Measurements from ENCODE around the gene MPC1.
A peak's percentile ranks its signal among the peaks of the same experiment; 100 is the strongest.
"Not testable (repeated sequence)": the region's sequence is repeated elsewhere in the genome, so short reads cannot be mapped to it uniquely, and the experiment has no call there.

Gene MPC1

DNA sequence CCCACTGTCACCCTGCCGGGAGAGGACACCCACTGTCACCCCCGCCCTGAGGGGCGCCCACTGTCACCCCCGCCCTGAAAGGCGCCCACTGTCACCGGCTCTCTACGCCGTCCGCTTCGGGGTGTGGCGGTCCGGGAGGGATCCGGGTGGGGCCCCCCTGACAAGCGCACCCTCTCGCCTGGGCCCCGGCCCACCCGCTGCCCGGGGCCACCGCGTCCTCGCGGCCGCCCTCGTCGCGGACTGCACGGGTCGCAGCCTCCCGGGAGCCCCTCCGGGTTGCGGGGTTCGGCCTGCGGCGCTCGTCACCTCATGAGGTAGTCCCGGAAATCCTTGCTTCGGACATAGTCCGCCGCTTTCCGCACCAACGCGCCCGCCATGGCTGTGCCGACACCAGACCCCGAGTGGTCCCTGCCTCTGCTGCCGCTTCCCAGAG is 224 bp downstream of the MPC1 start:
- DNase-seq (ENCODE audit: low read depth in 1 of 2, low spot score in 1 of 2): no peak

DNA sequence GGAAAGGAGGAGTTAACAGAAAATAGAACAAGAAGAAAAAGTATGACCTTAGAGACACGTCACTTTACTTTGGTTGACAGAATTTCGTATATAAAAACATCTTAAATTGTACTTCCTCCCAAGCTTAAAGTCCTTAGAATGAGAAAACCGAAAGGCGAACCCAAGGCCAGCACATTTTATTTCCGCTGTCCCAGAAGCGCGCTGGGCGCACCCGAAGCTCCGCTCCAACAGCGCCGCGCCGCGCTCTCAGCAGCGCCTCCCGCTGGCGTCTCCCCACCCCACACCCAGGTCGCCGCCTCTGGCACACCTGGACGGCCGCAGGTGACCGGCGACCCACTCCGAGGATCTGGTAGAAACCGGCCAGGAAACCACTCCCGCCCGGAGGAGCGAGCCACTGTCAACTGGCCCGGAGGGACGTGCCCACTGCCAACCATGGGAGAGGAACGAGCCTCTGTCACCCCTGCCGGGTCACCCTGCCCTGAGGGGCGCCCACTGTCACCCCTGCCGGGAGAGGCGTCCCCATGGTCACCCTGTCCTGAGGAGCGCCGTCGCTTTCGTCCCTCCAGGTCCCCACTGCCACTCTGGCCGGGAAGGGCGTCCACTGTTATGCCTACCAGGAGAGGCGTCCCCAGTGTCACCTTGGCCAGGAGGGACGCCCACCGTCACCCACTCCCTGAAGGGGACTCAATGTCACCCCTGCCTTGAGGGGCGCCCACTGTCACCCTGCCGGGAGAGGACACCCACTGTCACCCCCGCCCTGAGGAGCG is 824 bp downstream of the MPC1 start:
- peak; percentile 35 to 42 for DNase-seq (ENCODE audit: low read depth in 1 of 2, low spot score in 1 of 2)

DNA sequence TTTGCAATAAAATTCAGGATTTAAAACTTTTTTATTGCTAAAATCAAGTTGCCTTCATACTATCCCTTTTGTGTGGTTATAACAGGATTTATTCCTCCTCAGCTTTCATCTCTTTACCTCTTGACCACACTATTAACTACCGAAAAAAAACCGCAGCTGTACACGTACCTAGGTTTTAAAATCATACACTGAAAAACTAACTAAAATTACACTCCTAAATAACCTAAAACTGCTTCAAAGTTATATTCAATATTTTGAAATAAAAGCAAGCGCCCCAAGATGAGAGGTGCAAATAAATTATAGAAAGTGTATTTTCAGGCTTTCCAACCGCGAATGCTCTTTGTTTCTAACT is 1.4 kb downstream of the MPC1 start:
- no peak for DNase-seq (ENCODE audit: low read depth in 1 of 2, low spot score in 1 of 2)

DNA sequence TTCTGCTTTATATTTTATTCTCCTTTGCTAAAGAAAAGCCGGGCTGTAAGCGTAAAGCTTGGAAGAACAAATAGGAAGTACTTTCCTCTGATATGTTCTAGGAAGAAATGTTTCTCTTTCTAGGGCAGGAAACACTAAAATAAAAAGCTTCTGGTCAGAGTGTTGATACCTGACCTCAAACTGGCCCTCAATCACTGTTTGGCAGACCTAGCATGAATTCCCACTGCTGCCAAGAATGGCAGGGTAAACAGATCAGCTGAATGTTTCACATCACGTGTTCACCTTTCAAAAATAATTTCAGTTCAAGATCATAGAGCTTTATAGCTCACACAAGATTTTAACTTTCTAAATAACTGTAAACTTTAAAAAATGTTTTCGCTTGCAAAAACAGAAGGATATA is 2.9 kb downstream of the MPC1 start:
- DNase-seq (ENCODE audit: low read depth in 1 of 2, low spot score in 1 of 2): no peak

DNA sequence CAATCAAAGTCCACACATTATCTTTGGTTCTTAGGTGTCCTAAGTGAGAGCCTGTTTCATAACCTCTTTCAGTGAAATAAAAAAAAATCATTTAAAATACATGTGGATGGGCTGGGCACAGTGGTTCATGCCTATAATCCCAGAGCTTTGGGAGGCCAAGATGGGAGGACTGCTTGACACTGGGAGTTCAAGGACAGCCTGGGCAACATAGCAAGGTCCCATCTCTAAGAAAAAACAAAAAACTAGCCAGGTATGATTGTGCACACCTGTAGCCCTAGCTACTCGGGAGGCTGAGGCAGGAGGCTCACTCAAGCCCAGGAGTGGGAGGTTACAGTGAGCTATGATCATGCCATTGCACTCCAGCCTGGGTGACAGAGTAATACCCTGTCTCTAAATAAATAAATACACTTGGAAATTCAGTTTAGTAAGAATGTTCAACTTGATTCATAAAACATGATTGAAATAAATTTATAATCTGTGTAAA is 3.6 kb downstream of the MPC1 start:
- DNase-seq (ENCODE audit: low read depth in 1 of 2, low spot score in 1 of 2): no peak

DNA sequence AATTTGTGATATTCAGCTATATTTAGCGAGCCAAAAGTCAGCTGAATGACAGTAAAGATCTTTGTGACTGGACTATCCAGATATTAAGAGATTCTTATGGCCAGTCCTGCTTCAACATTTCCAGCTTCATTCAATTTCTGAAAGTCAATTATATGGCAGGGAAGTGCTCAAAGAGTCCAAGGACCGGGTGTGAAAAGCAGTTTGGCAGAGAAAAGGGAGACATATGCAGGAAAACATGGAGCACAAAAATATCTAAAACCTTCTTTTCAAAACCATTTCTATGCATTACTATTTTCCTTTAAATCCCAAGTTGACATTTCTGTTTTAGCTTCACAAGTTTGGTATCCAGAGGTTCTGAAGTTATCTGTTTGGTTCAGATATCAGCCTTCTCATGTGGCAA is 5.0 kb downstream of the MPC1 start:
- DNase-seq (ENCODE audit: low read depth in 1 of 2, low spot score in 1 of 2): no peak

DNA sequence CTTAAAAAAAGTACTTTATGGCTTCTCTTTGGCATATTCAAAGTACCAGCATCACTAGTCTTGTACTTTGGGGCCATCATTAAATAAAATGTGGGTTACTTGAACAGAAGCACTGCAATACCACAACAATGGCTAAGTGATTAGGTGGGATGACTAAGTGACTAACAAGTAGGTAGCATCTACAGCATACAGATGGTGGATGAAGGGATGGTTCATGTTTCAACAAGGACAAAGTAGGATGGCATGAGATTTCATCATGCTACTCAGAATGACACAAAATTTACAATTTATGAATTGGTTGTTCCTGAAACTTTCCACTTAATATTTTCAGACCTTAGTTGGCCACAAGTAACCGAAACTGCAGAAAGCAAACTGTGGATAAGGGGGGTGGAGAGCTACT is 7.7 kb downstream of the MPC1 start:
- no peak for DNase-seq (ENCODE audit: low read depth in 1 of 2, low spot score in 1 of 2)

DNA sequence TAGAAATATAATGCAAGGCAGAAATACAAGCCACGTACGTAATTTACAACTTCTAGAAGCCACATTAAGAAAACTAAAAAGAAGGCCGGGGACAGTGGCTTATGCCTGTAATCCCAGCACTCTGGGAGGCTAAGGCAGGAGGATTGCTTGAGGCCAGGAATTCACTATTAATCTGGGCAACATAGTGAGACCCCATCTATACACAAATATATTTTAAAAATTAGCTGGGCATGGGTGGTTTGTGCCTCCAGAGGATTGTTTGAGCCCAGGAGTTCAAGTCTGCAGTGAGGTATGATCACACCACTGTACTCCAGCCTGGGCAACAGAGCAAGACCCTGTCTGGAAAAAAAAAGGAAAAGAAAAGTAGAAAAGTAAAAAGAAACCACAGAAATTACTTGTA is 12.3 kb downstream of the MPC1 start:
- no peak for DNase-seq (ENCODE audit: low read depth in 1 of 2, low spot score in 1 of 2)

DNA sequence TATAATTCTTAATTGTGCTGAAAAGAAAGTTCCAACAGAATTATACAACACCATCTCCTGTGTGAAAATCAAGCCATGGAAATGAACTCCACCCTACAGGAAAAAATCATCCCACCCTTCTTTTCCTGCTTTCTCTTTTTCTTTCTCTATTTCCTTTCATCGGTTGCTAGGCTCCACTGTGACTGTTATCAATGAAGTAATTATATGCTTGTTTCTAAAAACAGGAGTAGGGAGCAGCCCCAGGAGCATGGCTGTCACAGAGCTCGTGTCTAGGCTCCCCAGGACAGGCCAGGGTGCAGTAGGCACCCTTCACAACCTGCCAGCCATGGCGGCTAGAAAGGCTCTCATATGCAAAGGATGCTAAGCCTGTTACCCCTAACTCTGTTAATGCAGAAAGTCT is 13.0 kb downstream of the MPC1 start:
- DNase-seq (ENCODE audit: low read depth in 1 of 2, low spot score in 1 of 2): no peak

DNA sequence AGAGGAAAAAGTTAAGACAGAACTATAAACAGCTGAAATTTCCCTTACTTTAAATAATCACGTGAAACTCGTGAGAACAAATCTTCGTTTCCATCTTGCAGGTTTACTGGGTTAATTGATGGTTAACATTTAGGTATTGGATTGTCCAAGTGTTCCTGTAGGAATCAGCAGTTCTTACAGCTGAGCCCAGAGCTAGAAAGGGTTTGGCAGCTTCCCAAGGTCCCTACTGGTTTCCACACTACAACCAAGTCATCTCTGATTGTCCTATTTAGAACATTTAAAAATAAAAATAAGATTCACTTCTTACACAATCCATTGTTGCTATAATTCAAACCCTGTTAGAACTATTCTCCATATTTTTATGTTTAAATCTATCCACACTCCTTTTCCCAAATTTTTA is 15.8 kb downstream of the MPC1 start:
- no peak for DNase-seq (ENCODE audit: low read depth in 1 of 2, low spot score in 1 of 2)

DNA sequence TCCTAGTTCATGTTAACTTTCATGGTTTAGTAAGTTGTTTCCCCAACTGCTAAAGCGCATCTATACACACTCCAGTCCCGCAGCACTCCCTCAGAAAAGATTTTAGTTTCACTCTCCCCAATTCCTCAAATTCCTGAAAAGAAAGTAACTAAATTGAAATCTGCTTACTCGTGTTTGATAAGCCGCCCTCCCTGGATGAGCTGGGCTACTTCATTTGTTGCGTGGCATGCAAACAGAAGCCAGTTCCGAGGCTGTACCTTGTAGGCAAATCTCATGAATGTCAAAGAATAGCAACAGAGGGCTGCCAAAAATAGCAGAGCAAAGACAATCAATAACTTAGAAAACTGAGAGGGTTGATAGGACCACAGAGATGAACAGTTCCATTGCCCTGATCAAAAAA is 16.9 kb downstream of the MPC1 start:
- DNase-seq (ENCODE audit: low read depth in 1 of 2, low spot score in 1 of 2): no peak

DNA sequence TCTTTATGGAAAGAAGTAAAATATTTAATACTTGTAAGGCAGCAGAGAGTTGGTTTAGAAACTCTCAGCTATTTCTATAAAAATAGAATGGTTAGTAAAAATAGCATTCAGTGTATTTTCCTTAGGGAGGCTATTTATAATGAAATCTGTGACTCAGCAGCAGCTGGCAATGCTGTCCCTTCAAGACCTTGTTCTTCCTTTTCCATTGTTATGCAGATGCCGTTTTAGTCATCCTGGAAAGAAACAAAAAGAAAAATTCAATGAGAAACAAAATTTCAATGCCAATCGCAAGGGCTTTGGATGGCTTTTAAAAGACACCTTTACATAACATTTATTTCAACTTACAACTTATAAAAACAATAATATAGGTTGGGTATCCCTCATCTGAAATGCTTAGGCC is 17.5 kb downstream of the MPC1 start:
- DNase-seq (ENCODE audit: low read depth in 1 of 2, low spot score in 1 of 2): no peak

DNA sequence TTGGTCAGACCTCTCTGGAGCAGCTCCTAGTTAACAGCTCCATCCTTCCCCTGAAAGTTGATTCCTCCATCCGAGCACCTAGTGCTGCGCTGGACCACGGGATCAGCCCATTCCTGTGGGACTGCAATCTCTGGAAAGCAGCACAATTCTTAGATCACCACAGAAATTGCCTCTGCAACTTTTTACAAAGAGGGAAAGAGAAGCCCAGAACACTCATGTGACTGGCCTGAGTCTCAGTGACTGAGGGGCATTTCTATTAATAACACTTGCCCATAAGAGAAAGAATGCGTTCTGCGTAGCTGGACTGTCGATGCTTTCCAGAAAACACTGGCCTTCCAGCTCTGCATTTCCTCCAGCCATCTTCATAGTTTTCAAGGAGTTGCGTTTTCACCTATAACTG is 18.3 kb downstream of the MPC1 start:
- no peak for DNase-seq (ENCODE audit: low read depth in 1 of 2, low spot score in 1 of 2)

DNA sequence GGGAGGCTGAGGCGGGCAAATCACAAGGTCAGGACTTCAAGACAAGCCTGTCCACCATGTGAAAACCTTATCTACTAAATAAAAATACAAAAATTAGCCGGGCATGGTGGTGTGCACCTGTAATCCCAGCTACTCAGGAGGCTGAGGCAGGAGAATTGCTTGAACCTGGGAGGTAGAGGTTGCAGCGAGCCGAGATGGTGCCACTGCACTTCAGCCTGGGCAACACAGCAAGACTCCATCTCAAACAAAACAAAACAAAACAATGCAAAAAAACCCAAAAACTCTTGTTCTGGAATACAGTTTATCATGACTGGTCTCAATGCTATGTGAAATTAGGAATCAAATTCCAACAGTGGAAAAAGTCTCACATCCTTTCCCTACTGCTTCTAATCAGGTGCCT is 20.3 kb downstream of the MPC1 start:
- DNase-seq (ENCODE audit: low read depth in 1 of 2, low spot score in 1 of 2): not testable (repeated sequence)

DNA sequence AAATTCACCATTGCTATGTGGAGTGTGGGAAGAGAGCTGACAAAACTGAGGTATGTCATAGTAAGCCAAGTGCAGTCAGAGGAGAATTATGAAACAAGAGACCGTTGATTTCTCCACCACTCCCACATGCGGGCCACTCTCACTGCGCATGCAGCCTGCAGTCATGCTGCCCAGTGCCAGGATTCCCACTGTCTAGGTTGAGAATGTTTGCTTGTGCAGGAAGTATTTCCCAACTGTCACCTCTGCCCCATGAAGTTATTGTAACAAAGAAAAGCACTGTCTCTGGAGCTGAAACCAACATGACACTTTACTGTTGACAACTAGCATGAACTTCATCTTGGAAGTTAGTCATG is 21.7 kb downstream of the MPC1 start:
- DNase-seq (ENCODE audit: low read depth in 1 of 2, low spot score in 1 of 2): no peak

DNA sequence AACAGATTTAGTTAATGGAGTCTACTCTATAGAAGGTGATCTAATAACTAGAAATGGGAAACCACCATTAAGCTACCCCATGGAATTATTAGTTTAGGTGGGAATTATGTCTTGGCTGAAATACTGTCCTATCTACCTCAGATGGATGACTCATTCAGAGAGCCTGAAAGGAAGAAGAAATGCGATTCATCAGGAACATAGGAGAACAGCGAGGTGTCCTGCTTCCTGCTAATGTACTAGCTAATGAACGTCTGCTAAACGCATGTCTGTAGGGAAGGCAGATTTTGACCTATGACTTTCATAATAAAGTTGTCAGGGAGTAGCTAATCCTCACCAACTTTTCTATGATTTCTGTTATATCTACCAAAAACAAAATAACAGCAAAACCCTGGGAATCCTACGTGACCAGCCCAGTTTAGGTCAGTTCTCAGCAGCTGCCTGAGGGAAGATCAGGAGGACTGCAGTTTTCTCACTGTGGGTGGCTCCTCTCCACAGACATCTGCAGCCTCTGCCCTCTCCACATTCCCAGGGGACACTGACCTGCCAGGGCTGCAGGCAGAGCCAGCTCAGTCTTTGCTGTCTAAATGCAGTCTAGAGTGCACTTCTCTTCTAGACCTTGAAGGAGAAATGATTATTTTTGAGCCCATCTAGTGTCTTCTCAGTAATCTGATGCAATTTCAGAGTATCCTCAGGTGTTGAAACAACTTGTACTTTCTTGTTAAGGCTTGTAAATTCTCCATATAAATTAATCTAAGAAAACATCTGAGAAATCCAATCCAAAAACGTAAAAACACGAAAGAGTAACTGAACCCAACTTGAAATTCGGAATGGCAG is 22.3 kb downstream of the MPC1 start:
- no peak for DNase-seq (ENCODE audit: low read depth in 1 of 2, low spot score in 1 of 2)

DNA sequence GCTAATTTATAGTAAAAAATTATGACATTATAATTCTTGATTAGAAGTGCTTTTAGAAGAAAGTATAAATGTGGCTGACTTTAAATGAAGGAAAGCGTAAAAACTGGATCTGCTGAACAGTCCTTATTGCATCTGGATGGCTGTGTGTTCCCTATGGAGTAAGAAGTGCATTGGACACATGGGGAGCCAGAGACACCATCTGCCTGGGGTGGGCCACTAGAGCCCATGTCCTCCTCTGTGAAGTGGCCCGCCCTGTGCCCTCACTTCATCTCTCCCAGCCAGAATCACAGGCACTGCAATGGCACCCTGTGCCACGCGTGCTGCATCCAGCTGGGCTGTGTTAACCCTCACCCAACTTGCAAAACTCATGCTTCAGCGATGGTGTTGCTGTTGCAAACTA is 27.2 kb downstream of the MPC1 start:
- no peak for DNase-seq (ENCODE audit: low read depth in 1 of 2, low spot score in 1 of 2)

DNA sequence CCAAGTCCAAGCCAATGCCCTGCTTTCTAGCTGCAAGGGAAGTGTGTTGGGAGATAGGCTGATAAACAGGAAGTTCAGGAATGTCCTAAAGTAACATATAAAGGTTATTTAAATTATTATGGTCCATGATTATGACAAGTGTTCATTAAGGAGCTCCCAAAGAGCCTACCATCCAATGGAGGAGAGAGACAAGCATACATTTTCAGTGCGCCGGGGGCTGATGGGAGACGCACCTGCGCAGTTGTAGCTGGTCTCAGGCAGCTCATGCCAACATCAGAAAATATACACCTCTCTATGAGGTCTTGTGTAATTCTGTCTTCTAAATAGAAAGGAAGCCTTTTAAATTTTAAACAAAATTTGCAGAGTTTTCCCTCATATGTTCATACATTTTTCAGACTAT is 27.8 kb downstream of the MPC1 start:
- DNase-seq (ENCODE audit: low read depth in 1 of 2, low spot score in 1 of 2): no peak

DNA sequence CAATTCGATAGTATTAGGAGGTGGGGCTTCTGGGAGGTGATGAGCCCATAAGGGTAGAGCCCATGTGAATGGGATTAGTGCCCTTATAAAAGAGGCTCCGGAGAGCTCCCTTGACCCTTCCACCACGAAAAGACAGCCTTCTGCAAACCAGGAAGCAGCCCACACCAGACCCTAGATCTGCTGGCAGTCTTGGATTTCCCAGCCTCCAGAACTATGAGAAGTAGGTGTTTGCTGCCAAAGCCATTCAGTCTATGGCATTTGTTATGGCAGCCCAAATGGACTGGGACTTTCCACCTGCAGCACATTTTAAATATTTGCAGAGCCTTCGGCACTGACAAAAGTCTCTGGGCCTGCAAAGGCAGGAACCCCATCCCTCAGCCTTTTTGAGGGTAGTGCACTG is 28.6 kb downstream of the MPC1 start:
- no peak for DNase-seq (ENCODE audit: low read depth in 1 of 2, low spot score in 1 of 2)

DNA sequence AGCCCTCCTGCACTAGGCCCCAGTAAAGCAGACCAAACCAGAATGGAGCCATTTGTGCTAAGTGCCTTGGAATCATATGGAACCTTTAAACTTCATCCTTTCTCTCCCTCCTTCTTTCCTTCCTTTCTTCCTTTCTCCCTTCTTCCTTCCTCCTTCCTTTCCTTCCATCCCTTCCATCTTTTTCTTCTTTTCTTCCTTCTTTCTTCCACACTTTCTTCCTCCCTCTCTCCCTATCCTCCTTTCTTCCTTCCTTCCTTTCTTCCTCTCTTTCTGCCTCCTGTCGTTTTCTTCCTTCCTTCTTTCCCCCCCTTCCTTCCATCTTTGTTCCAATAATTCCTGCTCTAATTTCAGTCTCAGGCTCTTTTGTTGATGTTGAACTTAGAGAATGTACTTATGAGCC is 29.2 kb downstream of the MPC1 start:
- no peak for DNase-seq (ENCODE audit: low read depth in 1 of 2, low spot score in 1 of 2)

DNA sequence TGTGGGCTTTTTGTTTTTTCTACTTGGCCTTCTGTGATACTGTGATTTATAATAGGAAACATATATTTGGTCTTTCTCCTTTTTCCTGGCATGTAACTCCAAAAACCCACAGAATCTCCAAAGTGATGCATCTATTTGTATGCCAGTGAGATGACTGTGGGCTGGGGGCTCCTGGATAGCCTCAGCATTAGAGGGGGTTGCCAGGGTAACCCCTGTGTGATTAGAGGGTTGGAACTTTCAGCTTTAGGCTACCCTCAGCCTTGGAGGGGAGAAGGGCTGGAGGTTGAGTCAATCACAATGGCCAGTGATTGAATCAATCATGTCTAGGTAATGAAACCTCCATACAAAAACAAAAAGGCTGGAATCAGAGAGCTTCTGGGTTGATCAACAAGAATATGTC is 29.8 kb downstream of the MPC1 start:
- no peak for DNase-seq (ENCODE audit: low read depth in 1 of 2, low spot score in 1 of 2)

DNA sequence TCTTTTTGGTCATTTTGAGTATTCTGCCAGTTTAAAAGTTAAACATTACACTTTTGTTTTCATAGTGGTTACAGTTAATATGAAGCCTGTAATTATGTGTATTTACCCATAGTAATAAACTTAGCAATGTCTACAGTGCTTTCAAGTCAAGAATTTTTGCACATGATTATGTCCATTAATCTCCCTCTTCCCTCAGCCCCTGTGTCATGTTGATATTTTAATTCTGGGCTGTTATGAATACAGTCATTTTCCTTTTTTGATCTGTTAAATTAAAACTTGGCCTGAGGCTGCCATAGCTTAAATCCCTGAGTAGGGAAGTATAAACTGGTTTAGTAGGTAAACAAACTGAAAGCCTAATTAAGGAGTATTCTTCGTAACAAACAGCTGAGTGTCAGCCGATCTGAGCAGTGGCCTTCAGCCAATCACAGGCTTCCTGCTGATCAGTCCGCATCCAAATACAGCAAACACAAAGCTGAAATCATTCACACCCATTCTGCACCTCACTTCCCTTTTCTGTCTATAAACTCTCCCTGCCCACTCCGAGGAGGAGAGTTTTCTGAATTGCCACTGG is 30.9 kb downstream of the MPC1 start:
- DNase-seq (ENCODE audit: low read depth in 1 of 2, low spot score in 1 of 2): no peak

Data from activated T-helper 1 cell treated with anti-CD3 and anti-CD28 coated beads, Interleukin-2, amount 50 U/mL, for 16 hours (primary cell).